HEK293T (cell line): ENCODE data around the gene TSEN2.

Source experiments
- CTCF ChIA-PET: fragments of 350-600 bp; formaldehyde crosslinking; extraction: SDS; loops from one replicate; lab custom pipeline; 2021; ENCODE audit warnings: antibody characterized with exemption, inconsistent platforms; lab: Yijun Ruan, JAX
- POLR2A ChIA-PET: fragments of 350-600 bp; formaldehyde crosslinking; extraction: SDS; loops from one replicate; lab custom pipeline; 2020; ENCODE audit warnings: antibody characterized with exemption, inconsistent platforms; lab: Yijun Ruan, JAX
- DNase-seq: peaks from one replicate; pipeline ENCODE4 v3.0.0; 2012; ENCODE audit warnings: mixed read lengths; ENCODE audit errors: extremely low spot score
- ARNT ChIP-seq: fragments of 450-650 bp; IDR thresholded peaks from 2 replicates; pipeline ENCODE4 v1.6.1; 2017; ENCODE audit warnings: mild to moderate bottlenecking
- BHLHE40 ChIP-seq: fragments of 450-650 bp; IDR thresholded peaks from 2 replicates; pipeline ENCODE4 v1.6.1; 2016; ENCODE audit warnings: mild to moderate bottlenecking, moderate library complexity, borderline replicate concordance
- CTBP1 ChIP-seq: fragments of 450-650 bp; IDR thresholded peaks from 2 replicates; pipeline ENCODE4 v1.6.1; 2016; ENCODE audit warnings: borderline replicate concordance
- ELF4 ChIP-seq: fragments of 450-650 bp; IDR thresholded peaks from 2 replicates; pipeline ENCODE4 v1.6.1; 2017; ENCODE audit warnings: antibody characterized with exemption
- FOXA1 ChIP-seq: fragments of 450-650 bp; IDR thresholded peaks from 2 replicates; pipeline ENCODE4 v1.6.1; 2016; ENCODE audit warnings: mild to moderate bottlenecking
- FOXK2 ChIP-seq: fragments of 450-650 bp; IDR thresholded peaks from 2 replicates; pipeline ENCODE4 v1.6.1; 2016; ENCODE audit warnings: mild to moderate bottlenecking
- FOXM1 ChIP-seq: fragments of 450-650 bp; IDR thresholded peaks from 2 replicates; pipeline ENCODE4 v1.6.1; 2017; ENCODE audit warnings: mild to moderate bottlenecking, borderline replicate concordance
- HDGF ChIP-seq: fragments of 450-650 bp; IDR thresholded peaks from 2 replicates; pipeline ENCODE4 v1.6.1; 2017; ENCODE audit warnings: antibody characterized with exemption, borderline replicate concordance
- L3MBTL2 ChIP-seq: fragments of 450-650 bp; conservative IDR thresholded peaks from 2 replicates; pipeline ENCODE4 v1.6.1; 2016; ENCODE audit warnings: mild to moderate bottlenecking
- LEF1 ChIP-seq: fragments of 450-650 bp; IDR thresholded peaks from 2 replicates; pipeline ENCODE4 v1.6.1; 2017; ENCODE audit warnings: mild to moderate bottlenecking, borderline replicate concordance
- NFRKB ChIP-seq: fragments of 450-650 bp; IDR thresholded peaks from 2 replicates; pipeline ENCODE4 v1.6.1; 2016; ENCODE audit warnings: mild to moderate bottlenecking, moderate library complexity
- PKNOX1 ChIP-seq: fragments of 450-650 bp; IDR thresholded peaks from 2 replicates; pipeline ENCODE4 v1.6.1; 2016
- SP1 ChIP-seq: fragments of 450-650 bp; IDR thresholded peaks from 2 replicates; pipeline ENCODE4 v1.6.1; 2017
- SUZ12 ChIP-seq: fragments of 450-650 bp; IDR thresholded peaks from 2 replicates; pipeline ENCODE4 v1.6.1; 2016; ENCODE audit warnings: mild to moderate bottlenecking
- TARDBP ChIP-seq: fragments of 450-650 bp; IDR thresholded peaks from 2 replicates; pipeline ENCODE4 v1.6.1; 2016
- ZNF384 ChIP-seq: fragments of 450-650 bp; IDR thresholded peaks from 2 replicates; pipeline ENCODE4 v1.6.1; 2016

TSEN2 gene

GRCh38 chr3:12451481-12451880, 32.8 kb upstream of the TSEN2 start:
- ChIA-PET POLR2A (no interaction called here), CTCF (no interaction called here)
- no peak for DNase-seq
- TF ChIP-seq FOXM1 (no peak), BHLHE40 (no peak), ELF4 (no peak), TARDBP (no peak), FOXA1 (no peak), SP1 (no peak), SUZ12 (no peak)

DNA sequence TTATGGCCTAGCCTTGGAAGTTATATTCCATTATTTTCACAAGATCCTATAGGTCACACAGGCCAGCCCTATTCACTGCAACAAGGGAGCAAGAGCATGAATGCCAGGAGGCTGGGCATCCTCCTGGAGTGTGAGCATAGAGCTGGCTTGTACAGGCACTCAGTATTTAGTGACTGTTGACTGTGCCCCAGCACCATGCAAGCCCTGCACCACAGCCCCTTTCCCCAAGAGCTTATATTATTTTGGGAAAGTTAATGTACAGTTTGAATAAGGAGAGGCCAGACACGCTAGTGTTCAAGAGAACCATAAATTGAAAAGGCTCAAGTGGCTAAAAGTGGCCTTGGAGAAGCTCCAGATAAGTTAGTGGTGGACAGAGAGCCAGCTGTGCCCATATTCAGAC, 32.3 kb upstream of the TSEN2 start:
- ChIA-PET POLR2A (no interaction called here), CTCF (no interaction called here)
- TF ChIP-seq FOXK2 (no peak), HDGF (no peak), PKNOX1 (no peak), SUZ12 (no peak), TARDBP (no peak), LEF1 (no peak), FOXA1 (no peak)
- no peak for DNase-seq

DNA sequence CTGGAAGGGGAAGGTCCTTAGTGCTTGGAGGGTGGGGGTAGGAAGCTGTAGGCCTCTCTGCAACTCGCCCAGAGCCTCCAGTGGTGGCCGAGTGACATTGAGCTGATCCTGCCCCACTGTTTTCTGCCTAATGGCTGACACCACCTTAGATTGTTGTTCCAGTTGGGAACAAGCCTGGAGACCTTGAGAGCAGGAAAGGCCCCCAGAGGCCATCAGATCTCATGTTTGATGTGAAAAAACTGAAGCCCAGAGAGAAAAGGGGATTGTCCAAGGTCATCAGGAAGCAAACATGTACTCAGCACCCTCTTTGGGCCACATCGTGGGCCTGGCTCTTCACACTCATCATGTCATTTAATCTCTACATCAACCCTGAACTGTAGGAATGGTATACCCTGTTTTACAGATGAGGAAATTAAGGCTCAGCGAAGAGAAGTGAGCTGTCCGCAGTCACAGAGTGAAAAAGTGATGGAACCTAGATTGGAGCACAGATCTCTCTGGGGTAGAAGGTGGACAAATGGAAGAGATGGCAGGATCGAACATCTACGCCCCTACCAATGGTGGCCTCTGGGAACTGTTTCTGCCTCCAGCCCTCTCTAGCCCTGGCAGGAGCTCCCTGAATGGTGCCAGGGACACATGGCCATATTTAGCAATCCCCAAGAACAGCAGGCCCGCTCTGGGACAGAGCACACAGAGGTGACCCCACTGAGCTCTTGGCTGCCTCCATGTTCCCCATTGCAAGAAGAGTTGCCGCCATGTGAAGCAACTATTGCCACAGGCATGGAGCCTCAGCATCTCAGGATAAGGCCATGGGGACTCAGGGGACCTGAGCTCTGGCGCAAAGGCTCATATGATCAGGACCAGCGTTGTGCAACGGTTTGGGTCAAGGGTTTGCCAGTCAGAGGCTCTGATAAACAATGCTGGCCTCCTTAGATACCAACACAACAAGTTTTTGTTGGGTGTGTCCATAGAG, 31.6 kb upstream of the TSEN2 start:
- no peak for DNase-seq
- CTCF ChIA-PET: interaction anchor here (0.5 kb wide), 1 partner anchor 17 kb away, joined by 3 read pairs; no protein-coding TSS in a partner anchor
- TF ChIP-seq L3MBTL2 (no peak), SUZ12 (no peak), PKNOX1 (no peak), TARDBP (no peak), HDGF (no peak), NFRKB (no peak), ARNT (no peak), ELF4 (no peak), FOXK2 (no peak), ZNF384 (no peak), BHLHE40 (no peak), LEF1 (no peak), SP1 (no peak), FOXA1 (no peak), FOXM1 (no peak), CTBP1 (no peak)
- POLR2A ChIA-PET: no interaction called here

- TF ChIP-seq TARDBP (no peak), ELF4 (no peak), FOXM1 (no peak), LEF1 (no peak), ARNT (no peak), SUZ12 (no peak), HDGF (no peak), NFRKB (no peak), PKNOX1 (no peak), ZNF384 (no peak), BHLHE40 (no peak), SP1 (no peak), FOXK2 (no peak), L3MBTL2 (no peak)
- CTCF ChIA-PET: interaction anchor here (0.7 kb wide), 1 partner anchor 174 kb away, joined by 4 read pairs; no protein-coding TSS in a partner anchor
- POLR2A ChIA-PET: no interaction called here
- no peak for DNase-seq
Measured at GRCh38 chr3:12454076-12454815, 30.0 kb upstream of the TSEN2 start.

- TF ChIP-seq PKNOX1 (no peak), SP1 (no peak), NFRKB (no peak), TARDBP (no peak), L3MBTL2 (no peak), HDGF (no peak), FOXM1 (no peak), BHLHE40 (no peak), ZNF384 (no peak), LEF1 (no peak), FOXA1 (no peak), ELF4 (no peak), CTBP1 (no peak)
- DNase-seq: no peak
- CTCF ChIA-PET: no interaction called here
- POLR2A ChIA-PET: no interaction called here
Measured at GRCh38 chr3:12454816-12455121, 29.5 kb upstream of the TSEN2 start.
